Natural killer cell (primary cell): Measurements from ENCODE around the gene SNED1. TPM values are rescaled to one million over a fixed set of nuclear protein-coding genes. Genes with fewer than 3 reads are reported as not detected.

Experiments
- ATAC-seq, 3 donors: fragments of 150-1000 bp in 2 of 3; fragments of 200-7000 bp in 1 of 3; cut with Tn5 transposase; 1 replicate in 1 of 3; 2 replicates in 2 of 3; pipeline ENCODE4 v1.10.0; 2021; ENCODE audit warnings: mild to moderate bottlenecking in 2 of 3, moderate library complexity in 2 of 3
- DNase-seq, 2 donors: peaks; one replicate each; pipeline versions ENCODE4 v3.0.0 to v3.0.0-alpha.2; 2013 to 2021; ENCODE audit warnings: mixed read lengths in 1 of 2
- H3K27ac ChIP-seq: one replicate; pipeline ENCODE4 v1.5.1; 2013; ENCODE audit warnings: mild to moderate bottlenecking, low read length
- H3K27me3 ChIP-seq: one replicate; pipeline ENCODE4 v1.6.1; 2013; ENCODE audit warnings: low read length; ENCODE audit not compliant: control insufficient read depth, insufficient read depth
- H3K36me3 ChIP-seq: one replicate; pipeline ENCODE4 v1.6.1; 2013; ENCODE audit warnings: low read length; ENCODE audit not compliant: control insufficient read depth, insufficient read depth
- H3K4me1 ChIP-seq: one replicate; pipeline ENCODE4 v1.6.1; 2013; ENCODE audit warnings: low read length; ENCODE audit not compliant: control insufficient read depth, insufficient read depth
- H3K4me3 ChIP-seq: one replicate; pipeline ENCODE4 v1.5.1; 2013; ENCODE audit warnings: low read length
- H3K9me3 ChIP-seq: one replicate; pipeline ENCODE4 v1.6.1; 2013; ENCODE audit warnings: low read length; ENCODE audit not compliant: control insufficient read depth, insufficient read depth
- H3K27ac Mint-ChIP-seq, 2 donors: one replicate each; pipeline ENCODE4 v1.8.0; 2022; ENCODE audit warnings: mild to moderate bottlenecking in 2 of 2, mixed read lengths in 2 of 2, moderate library complexity in 1 of 2
- H3K27me3 Mint-ChIP-seq, 2 donors: one replicate each; pipeline ENCODE4 v1.8.0; 2022; ENCODE audit warnings: low read depth in 2 of 2, mixed read lengths in 2 of 2
- H3K36me3 Mint-ChIP-seq: one replicate; pipeline ENCODE4 v1.8.0; 2022; ENCODE audit warnings: mixed read lengths
- H3K4me1 Mint-ChIP-seq, 2 donors: one replicate each; pipeline ENCODE4 v1.8.0; 2022; ENCODE audit warnings: mixed read lengths in 2 of 2
- H3K4me3 Mint-ChIP-seq: one replicate; pipeline ENCODE4 v1.8.0; 2022; ENCODE audit warnings: mild to moderate bottlenecking, moderate library complexity, mixed read lengths
- H3K9me3 Mint-ChIP-seq, 2 donors: one replicate each; pipeline ENCODE4 v1.8.0; 2022; ENCODE audit warnings: mixed read lengths in 2 of 2
- CTCF ChIP-seq: fragments of 200-600 bp; IDR thresholded peaks from one replicate; pipeline ENCODE4 v1.8.0; 2022; ENCODE audit warnings: antibody characterized with exemption
- WGBS: methylation state at CpG from one replicate; pipeline ENCODE4 v1.1.7; 2013; ENCODE audit warnings: missing lambda C conversion rate; ENCODE audit not compliant: insufficient coverage; 5-methylcytosine and 5-hydroxymethylcytosine counted together
- intact Hi-C: fragments of 100-400 bp; cut with micrococcal nuclease; formaldehyde crosslinking; loops from one replicate; pipeline ENCODE4 v1.14.2; 2022
- total RNA-seq, 4 donors: library from RNA; stranded (reverse); fragments of 120-200 nt in 1 of 4; gene quantifications; one replicate each; pipeline versions ENCODE4 v1.2.3 to v1.2.4, GENCODE V29; 2013 to 2022

The SNED1 gene
- total RNA-seq, 3 donors from 2014 or later (not counting 1 experiment from before 2014, with no cell fraction given): 0.97 to 4.9 (median 2.5) TPM

DNA sequence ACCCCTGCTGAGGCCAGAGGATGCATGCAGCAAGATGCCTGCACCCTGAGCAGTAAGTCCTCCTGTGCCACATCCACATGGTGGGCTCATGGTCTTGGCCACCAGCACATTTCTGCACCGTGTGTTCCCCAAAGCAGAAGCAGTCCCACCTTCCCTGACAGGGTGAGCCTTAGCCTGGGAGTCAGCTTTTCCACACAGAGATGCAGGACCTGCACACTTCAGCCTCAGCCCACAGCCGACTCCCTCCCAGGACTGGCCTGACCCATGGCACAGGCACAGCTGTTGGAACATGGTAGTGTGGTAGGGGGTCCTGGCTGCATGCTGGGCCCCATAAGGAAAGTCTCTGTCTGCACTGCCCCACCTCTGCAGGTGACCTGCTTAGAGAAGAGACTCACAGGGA is 5.0 kb downstream of the SNED1 start:
- DNase-seq: peak in 1 of 2 donors; percentile 11
- Mint-ChIP-seq H3K27me3 (peaks cover 16 to 33% of the 10 kb centered on the region in 2 donors), H3K27ac (no peak overlapping the region), H3K36me3 (peaks cover 9% of the 10 kb centered on the region), H3K9me3 (peaks cover 2 to 11% of the 10 kb centered on the region in 2 donors), H3K4me1 (peaks cover 0 to 6% of the 10 kb centered on the region in 2 donors), H3K4me3 (no peak overlapping the region)
- TF ChIP-seq CTCF: no peak
- Histone ChIP-seq H3K36me3 (no peaks in the 10 kb centered on the region), H3K27ac (no peak overlapping the region), H3K4me1 (no peaks in the 10 kb centered on the region), H3K27me3 (peaks cover 6% of the 10 kb centered on the region), H3K9me3 (peaks cover 14% of the 10 kb centered on the region), H3K4me3 (no peak overlapping the region)
- WGBS: 94% methylated on average over 2 of the region's 2 CpGs
- no peak for ATAC-seq
- intact Hi-C loops: no loop called here

GRCh38 chr2:241003830-241004564 is 5.6 kb downstream of the SNED1 start:
- Mint-ChIP-seq H3K27me3 (peaks cover 19 to 33% of the 10 kb centered on the region in 2 donors), H3K4me1 (peaks cover 0 to 9% of the 10 kb centered on the region in 2 donors), H3K36me3 (peaks cover 9% of the 10 kb centered on the region), H3K9me3 (peaks cover 2 to 11% of the 10 kb centered on the region in 2 donors), H3K4me3 (no peak overlapping the region), H3K27ac (no peak overlapping the region)
- Histone ChIP-seq H3K4me1 (no peaks in the 10 kb centered on the region), H3K27ac (no peak overlapping the region), H3K27me3 (peaks cover 6% of the 10 kb centered on the region), H3K4me3 (no peak overlapping the region), H3K36me3 (no peaks in the 10 kb centered on the region), H3K9me3 (peaks cover 14% of the 10 kb centered on the region)
- ATAC-seq: no peak
- no peak for TF ChIP-seq CTCF
- intact Hi-C loops: no loop called here
- DNase-seq: no peak
- 82% methylated on average over 1 of the region's 1 CpG for WGBS

DNA sequence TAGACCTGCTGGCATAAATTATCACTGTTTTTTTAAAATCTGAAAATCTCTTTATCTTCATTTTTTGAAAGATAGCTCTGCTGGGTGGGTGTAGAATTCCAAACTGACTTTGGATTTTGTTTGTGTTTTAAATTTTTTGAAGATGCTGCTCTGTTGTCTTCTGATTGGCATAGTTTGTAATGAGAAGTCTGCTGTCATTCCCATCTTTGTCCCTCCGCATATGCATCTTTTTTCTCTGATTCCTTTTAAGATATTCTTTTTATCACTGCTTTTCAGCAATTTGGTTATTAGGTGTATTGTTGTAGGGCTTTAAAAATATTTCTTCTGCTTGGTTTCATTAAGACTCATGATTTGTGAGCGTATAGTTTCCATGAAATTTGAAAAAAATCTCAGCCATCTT is 7.2 kb downstream of the SNED1 start:
- WGBS: no CpG with 5 or more reads among the region's 2 CpGs

More for the DNA sequence above, 7.2 kb downstream of the SNED1 start:
- no peaks in the 10 kb centered on the region for H3K36me3 ChIP-seq
- H3K9me3 Mint-ChIP-seq: peaks cover 2 to 11% of the 10 kb centered on the region in 2 donors
- no peak overlapping the region for H3K27ac Mint-ChIP-seq
- no peak for DNase-seq
- H3K4me3 Mint-ChIP-seq: no peak overlapping the region
- no peak for TF ChIP-seq CTCF
- peaks cover 14% of the 10 kb centered on the region for H3K9me3 ChIP-seq
- peaks cover 9% of the 10 kb centered on the region for H3K36me3 Mint-ChIP-seq
- no peak overlapping the region for H3K4me3 ChIP-seq
- ATAC-seq: no peak
- intact Hi-C loops: no loop called here
- peaks cover 0 to 17% of the 10 kb centered on the region in 2 donors for H3K4me1 Mint-ChIP-seq
- H3K27me3 Mint-ChIP-seq: peaks cover 17 to 21% of the 10 kb centered on the region in 2 donors
- no peaks in the 10 kb centered on the region for H3K27me3 ChIP-seq
- H3K27ac ChIP-seq: no peak overlapping the region
- peaks cover 14% of the 10 kb centered on the region for H3K4me1 ChIP-seq
